ENCODE results near the gene ACSL4. TPM values are rescaled to one million over a fixed set of nuclear protein-coding genes. Genes with fewer than 3 reads are reported as not detected.
"Not testable (repeated sequence)": the region's sequence is repeated elsewhere in the genome, so short reads cannot be mapped to it uniquely, and the experiment has no call there.

Gene ACSL4
- total RNA-seq, 1 donor, result 117 TPM

DNA sequence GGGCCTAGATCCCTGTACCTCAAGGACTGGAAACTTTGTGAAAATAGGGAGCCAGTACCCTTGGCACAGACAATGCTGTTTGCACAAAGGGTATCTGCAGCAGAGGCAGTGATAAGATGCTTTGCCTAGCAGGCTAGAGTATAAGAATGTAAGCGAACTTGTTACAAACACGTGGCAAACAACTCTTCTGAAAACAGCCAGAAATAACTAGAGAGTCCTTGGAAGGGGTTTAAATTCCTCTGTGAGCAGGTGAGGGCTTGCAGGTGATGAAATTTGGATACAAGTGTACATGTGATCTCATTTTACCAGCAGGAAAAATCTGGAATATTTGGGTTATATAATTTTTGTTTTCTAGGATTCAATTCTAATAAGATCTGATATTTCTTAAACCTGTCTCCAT, 18.6 kb upstream of the ACSL4 start:
- Histone ChIP-seq H3K4me2 (ENCODE audit: insufficient read depth, low read length) (no peak overlapping the region), H3K27me3 (ENCODE audit: insufficient read depth, low read length) (peaks cover 3% of the 10 kb centered on the region), H3K27ac (ENCODE audit: low read depth, low read length) (no peak overlapping the region), H3K36me3 (ENCODE audit: insufficient read depth, low read length) (no peaks in the 10 kb centered on the region), H4K20me1 (ENCODE audit: insufficient read depth, low read length) (no peaks in the 10 kb centered on the region), H3K4me1 (ENCODE audit: insufficient read depth, low read length) (no peaks in the 10 kb centered on the region), H3K79me2 (ENCODE audit: insufficient read depth, low read length) (no peaks in the 10 kb centered on the region), H3K9me3 (ENCODE audit: low read depth, low read length) (no peaks in the 10 kb centered on the region), H2AFZ (ENCODE audit: low read length) (no peak overlapping the region), H3K4me3 (ENCODE audit: insufficient read depth, low read length) (no peak overlapping the region)
- no peak for DNase-seq (ENCODE audit: insufficient read length, low spot score, missing footprints)
- TF ChIP-seq, protein P1, sequence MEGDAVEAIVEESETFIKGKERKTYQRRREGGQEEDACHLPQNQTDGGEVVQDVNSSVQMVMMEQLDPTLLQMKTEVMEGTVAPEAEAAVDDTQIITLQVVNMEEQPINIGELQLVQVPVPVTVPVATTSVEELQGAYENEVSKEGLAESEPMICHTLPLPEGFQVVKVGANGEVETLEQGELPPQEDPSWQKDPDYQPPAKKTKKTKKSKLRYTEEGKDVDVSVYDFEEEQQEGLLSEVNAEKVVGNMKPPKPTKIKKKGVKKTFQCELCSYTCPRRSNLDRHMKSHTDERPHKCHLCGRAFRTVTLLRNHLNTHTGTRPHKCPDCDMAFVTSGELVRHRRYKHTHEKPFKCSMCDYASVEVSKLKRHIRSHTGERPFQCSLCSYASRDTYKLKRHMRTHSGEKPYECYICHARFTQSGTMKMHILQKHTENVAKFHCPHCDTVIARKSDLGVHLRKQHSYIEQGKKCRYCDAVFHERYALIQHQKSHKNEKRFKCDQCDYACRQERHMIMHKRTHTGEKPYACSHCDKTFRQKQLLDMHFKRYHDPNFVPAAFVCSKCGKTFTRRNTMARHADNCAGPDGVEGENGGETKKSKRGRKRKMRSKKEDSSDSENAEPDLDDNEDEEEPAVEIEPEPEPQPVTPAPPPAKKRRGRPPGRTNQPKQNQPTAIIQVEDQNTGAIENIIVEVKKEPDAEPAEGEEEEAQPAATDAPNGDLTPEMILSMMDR (IDR thresholded peaks at IDR 0.05; ENCODE audit: extremely low read depth, low read depth, low read length), result no peak

DNA sequence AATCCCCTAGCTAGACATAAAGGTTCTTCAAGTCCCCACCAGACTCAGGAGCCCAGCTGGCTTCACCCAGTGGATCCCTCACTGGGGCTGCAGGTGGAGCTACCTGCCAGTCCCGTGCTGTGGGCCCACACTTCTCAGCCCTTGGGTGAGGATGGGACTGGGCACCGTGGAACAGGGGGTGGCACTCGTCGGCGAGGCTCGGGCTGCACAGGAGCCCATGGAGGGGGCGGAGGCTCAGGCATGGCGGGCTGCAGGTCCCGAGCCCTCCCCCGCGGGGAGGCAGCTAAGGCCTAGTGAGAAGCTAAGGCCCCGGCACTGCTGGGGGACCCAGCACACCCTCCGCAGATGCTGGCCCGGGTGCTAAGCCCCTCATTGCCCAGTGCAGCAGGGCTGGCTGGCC, 16.1 kb upstream of the ACSL4 start:
- Histone ChIP-seq H3K4me1 (ENCODE audit: insufficient read depth, low read length) (no peaks in the 10 kb centered on the region), H3K79me2 (ENCODE audit: insufficient read depth, low read length) (no peaks in the 10 kb centered on the region), H3K36me3 (ENCODE audit: insufficient read depth, low read length) (no peaks in the 10 kb centered on the region), H3K9me3 (ENCODE audit: low read depth, low read length) (no peaks in the 10 kb centered on the region), H4K20me1 (ENCODE audit: insufficient read depth, low read length) (no peaks in the 10 kb centered on the region), H2AFZ (ENCODE audit: low read length) (no peak overlapping the region), H3K27me3 (ENCODE audit: insufficient read depth, low read length) (peaks cover 3% of the 10 kb centered on the region), H3K27ac (ENCODE audit: low read depth, low read length) (no peak overlapping the region), H3K4me3 (ENCODE audit: insufficient read depth, low read length) (no peak overlapping the region), H3K4me2 (ENCODE audit: insufficient read depth, low read length) (no peak overlapping the region)
- TF ChIP-seq, protein P1 (IDR thresholded peaks at IDR 0.05; ENCODE audit: extremely low read depth, low read depth, low read length), result no peak
- DNase-seq (ENCODE audit: insufficient read length, low spot score, missing footprints), result no peak

DNA sequence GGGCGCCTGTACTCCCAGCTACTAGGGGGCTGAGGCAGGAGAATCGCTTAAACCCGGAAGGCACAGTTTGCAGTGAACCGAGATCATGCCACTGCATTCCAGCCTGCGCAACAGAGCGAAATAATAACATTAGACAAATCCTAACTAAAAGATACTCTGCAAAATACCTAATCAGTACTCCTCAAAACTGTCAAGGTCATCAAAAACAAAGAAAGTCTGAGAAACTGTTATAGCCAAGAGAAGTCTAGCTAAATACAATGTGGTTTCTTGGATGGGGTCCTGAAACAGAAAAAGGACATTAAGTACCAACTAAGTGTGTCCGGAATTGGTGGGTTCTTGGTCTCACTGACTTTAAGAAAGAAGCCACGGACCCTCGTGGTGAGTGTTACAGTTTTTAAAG, 14.6 kb upstream of the ACSL4 start:
- Histone ChIP-seq H3K4me3 (ENCODE audit: insufficient read depth, low read length) (no peak overlapping the region), H2AFZ (ENCODE audit: low read length) (no peak overlapping the region), H3K27ac (ENCODE audit: low read depth, low read length) (no peak overlapping the region), H4K20me1 (ENCODE audit: insufficient read depth, low read length) (no peaks in the 10 kb centered on the region), H3K9me3 (ENCODE audit: low read depth, low read length) (no peaks in the 10 kb centered on the region), H3K4me1 (ENCODE audit: insufficient read depth, low read length) (no peaks in the 10 kb centered on the region), H3K79me2 (ENCODE audit: insufficient read depth, low read length) (no peaks in the 10 kb centered on the region), H3K4me2 (ENCODE audit: insufficient read depth, low read length) (no peak overlapping the region), H3K36me3 (ENCODE audit: insufficient read depth, low read length) (no peaks in the 10 kb centered on the region), H3K27me3 (ENCODE audit: insufficient read depth, low read length) (peaks cover 3% of the 10 kb centered on the region)
- no peak for DNase-seq (ENCODE audit: insufficient read length, low spot score, missing footprints)
- TF ChIP-seq, protein P1 (IDR thresholded peaks at IDR 0.05; ENCODE audit: extremely low read depth, low read depth, low read length), result no peak

DNA sequence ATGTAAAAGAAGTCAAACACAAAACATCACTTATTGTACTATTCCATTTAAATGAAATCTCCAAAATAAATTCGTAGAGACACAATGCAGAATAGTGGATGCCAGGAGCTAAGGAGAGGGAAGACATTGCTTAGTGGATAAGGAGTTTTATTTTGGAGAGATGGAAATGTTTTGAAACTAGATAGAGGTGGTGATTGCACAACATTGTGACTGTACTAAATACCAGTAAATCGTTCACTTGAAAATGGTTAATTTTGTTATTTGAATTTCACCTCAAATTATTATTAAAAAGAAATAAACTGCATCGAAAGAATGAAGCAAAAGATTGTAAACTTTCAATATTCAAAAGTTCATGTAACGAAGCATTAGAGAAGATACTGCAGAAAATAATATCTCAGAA, 9.7 kb upstream of the ACSL4 start:
- TF ChIP-seq, protein P1 (IDR thresholded peaks at IDR 0.05; ENCODE audit: extremely low read depth, low read depth, low read length), result no peak
- no peak overlapping the region for H2AFZ ChIP-seq (ENCODE audit: low read length)
- no peaks in the 10 kb centered on the region for H4K20me1 ChIP-seq (ENCODE audit: insufficient read depth, low read length)
- DNase-seq (ENCODE audit: insufficient read length, low spot score, missing footprints), result no peak
- no peaks in the 10 kb centered on the region for H3K4me1 ChIP-seq (ENCODE audit: insufficient read depth, low read length)
- H3K27ac ChIP-seq (ENCODE audit: low read depth, low read length), result no peak overlapping the region
- no peaks in the 10 kb centered on the region for H3K36me3 ChIP-seq (ENCODE audit: insufficient read depth, low read length)
- no peaks in the 10 kb centered on the region for H3K27me3 ChIP-seq (ENCODE audit: insufficient read depth, low read length)
- H3K79me2 ChIP-seq (ENCODE audit: insufficient read depth, low read length), result no peaks in the 10 kb centered on the region
- no peak overlapping the region for H3K4me3 ChIP-seq (ENCODE audit: insufficient read depth, low read length)
- H3K9me3 ChIP-seq (ENCODE audit: low read depth, low read length), result no peaks in the 10 kb centered on the region
- H3K4me2 ChIP-seq (ENCODE audit: insufficient read depth, low read length), result no peak overlapping the region

DNA sequence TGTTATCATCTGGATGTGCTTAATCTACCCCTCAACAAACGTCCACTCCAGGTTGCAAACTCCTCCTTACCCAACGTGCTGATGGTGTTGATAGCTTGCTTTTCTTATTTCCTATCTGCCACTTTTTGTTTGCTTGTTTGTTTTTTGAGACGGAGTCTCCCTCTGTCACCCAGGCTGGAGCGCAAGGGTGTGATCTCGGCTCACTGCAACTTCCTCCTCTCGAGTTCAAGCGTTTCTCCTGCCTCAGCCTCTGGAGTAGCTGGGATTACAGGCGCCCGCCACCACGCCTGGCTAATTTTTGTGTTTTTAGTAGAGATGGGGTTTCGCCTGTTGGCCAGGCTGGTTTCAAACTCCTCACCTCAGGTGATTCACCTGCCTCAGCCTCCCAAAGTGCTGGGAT, 7.8 kb upstream of the ACSL4 start:
- not testable (repeated sequence) for H3K27ac ChIP-seq (ENCODE audit: low read depth, low read length); H3K4me3 ChIP-seq (ENCODE audit: insufficient read depth, low read length); H4K20me1 ChIP-seq (ENCODE audit: insufficient read depth, low read length); H3K79me2 ChIP-seq (ENCODE audit: insufficient read depth, low read length); H3K4me2 ChIP-seq (ENCODE audit: insufficient read depth, low read length); DNase-seq (ENCODE audit: insufficient read length, low spot score, missing footprints); H3K9me3 ChIP-seq (ENCODE audit: low read depth, low read length); H2AFZ ChIP-seq (ENCODE audit: low read length); H3K36me3 ChIP-seq (ENCODE audit: insufficient read depth, low read length); H3K4me1 ChIP-seq (ENCODE audit: insufficient read depth, low read length); H3K27me3 ChIP-seq (ENCODE audit: insufficient read depth, low read length)
